ENCODE results near the gene TRIM36.

DNA sequence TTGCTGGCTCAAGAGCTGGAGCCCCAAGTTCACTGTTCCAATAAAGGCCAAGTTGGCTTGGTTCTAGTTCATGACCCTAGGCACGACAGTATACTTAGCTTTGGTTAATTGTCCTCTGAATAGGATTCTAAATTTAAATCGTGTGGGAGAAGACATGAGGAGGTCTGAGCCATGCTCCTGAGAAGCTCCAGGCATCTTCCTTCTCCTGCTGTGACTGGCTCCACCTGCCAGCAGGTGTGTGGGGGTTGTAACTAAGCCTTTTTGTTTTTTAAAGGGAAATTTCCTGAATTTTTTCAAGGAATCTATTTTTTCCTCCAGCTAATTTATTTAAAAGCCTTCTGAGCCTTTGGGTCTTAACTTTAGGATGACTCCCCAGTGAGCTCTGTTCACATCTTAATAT, 20.2 kb upstream of the TRIM36 start:
- TF ChIP-seq CTCF (IDR thresholded peaks at IDR 0.05) (no peak), POLR2AphosphoS5 (IDR thresholded peaks at IDR 0.05) (no peak), POLR2A (IDR thresholded peaks at IDR 0.05) (no peak), EP300 (IDR thresholded peaks at IDR 0.05) (no peak)

Data from sigmoid colon (tissue), 4 donors.